Panc1 (cell line): ENCODE results near the gene ABCD4. TPM values are rescaled to one million over a fixed set of nuclear protein-coding genes. Genes with fewer than 3 reads are reported as not detected.

Experiments
- ATAC-seq: fragments of 200-7000 bp; cut with Tn5 transposase; 2 replicates; pipeline ENCODE4 v1.9.1; 2020; ENCODE audit warnings: mild to moderate bottlenecking, moderate library complexity
- BruUV-seq: library from RNA; stranded (reverse); fragments of 400-500 nt; replicated peaks from 2 replicates; lab custom pipeline; 2021; lab: Mats Ljungman, UMichigan
- CTCF ChIA-PET: fragments of 300-600 bp; sonication (Branson Sonifier 250); formaldehyde crosslinking; loops from one replicate; lab custom pipeline; 2022; ENCODE audit warnings: antibody characterized with exemption; lab: Charles Lee
- POLR2A ChIA-PET: fragments of 300-600 bp; sonication (Branson Sonifier 250); formaldehyde crosslinking; loops from one replicate; lab custom pipeline; 2022; ENCODE audit warnings: antibody characterized with exemption; lab: Charles Lee
- DNase-seq: peaks from one replicate; pipeline ENCODE4 v3.0.0-alpha.2; 2010; ENCODE audit warnings: low read depth, low spot score
- H3K27ac ChIP-seq: 2 replicates; pipeline ENCODE4 v1.5.1; 2011; ENCODE audit warnings: mild to moderate bottlenecking, low read length, inconsistent platforms
- H3K27me3 ChIP-seq: fragments of 200-500 bp; sonication (Bioruptor generic); 2 replicates; pipeline ENCODE4 v1.6.0; 2014; ENCODE audit warnings: low read length, inconsistent platforms; ENCODE audit not compliant: control insufficient read depth, insufficient read depth
- H3K36me3 ChIP-seq: fragments of 200-500 bp; sonication (Bioruptor generic); 2 replicates; pipeline ENCODE4 v1.5.1; 2014; ENCODE audit warnings: inconsistent platforms, mild to moderate bottlenecking, low read length, moderate library complexity; ENCODE audit not compliant: control insufficient read depth, insufficient read depth
- H3K4me1 ChIP-seq: 2 replicates; pipeline ENCODE4 v1.5.1; 2011; ENCODE audit warnings: inconsistent platforms, mild to moderate bottlenecking, low read length, moderate library complexity; ENCODE audit not compliant: control insufficient read depth, insufficient read depth
- H3K4me3 ChIP-seq, 2 experiments: 2 replicates each; pipeline ENCODE4 v1.5.1; 2011 to 2012; ENCODE audit warnings: low read depth in 2 of 2, low read length in 2 of 2, mild to moderate bottlenecking in 2 of 2, inconsistent platforms in 1 of 2, moderate library complexity in 1 of 2
- H3K9me3 ChIP-seq: fragments of 200-500 bp; sonication (Bioruptor generic); 2 replicates; pipeline ENCODE4 v1.5.1; 2014; ENCODE audit warnings: low read depth, mild to moderate bottlenecking, inconsistent platforms, low read length, moderate library complexity; ENCODE audit not compliant: control insufficient read depth, insufficient read depth
- CTCF ChIP-seq: fragments of 450-650 bp; IDR thresholded peaks from 2 replicates; pipeline ENCODE4 v1.5.1; 2017; ENCODE audit warnings: mild to moderate bottlenecking
- POLR2AphosphoS5 ChIP-seq: IDR thresholded peaks from 2 replicates; pipeline ENCODE4 v1.6.1; 2012; ENCODE audit warnings: mild to moderate bottlenecking, low read depth, low read length, moderate library complexity
- REST ChIP-seq, 2 experiments: IDR thresholded peaks; 2 replicates each; pipeline ENCODE4 v1.6.1; 2011 to 2012; ENCODE audit warnings: low read depth in 2 of 2, control low read depth in 1 of 2, low read length in 1 of 2, mild to moderate bottlenecking in 1 of 2, moderate library complexity in 1 of 2; ENCODE audit not compliant: insufficient read depth in 1 of 2
- SIN3A ChIP-seq: IDR thresholded peaks from 2 replicates; pipeline ENCODE4 v1.6.1; 2012; ENCODE audit warnings: low read depth, mild to moderate bottlenecking, low read length, moderate library complexity, borderline replicate concordance; ENCODE audit not compliant: insufficient read depth
- TCF7L2 ChIP-seq: IDR thresholded peaks from 2 replicates; pipeline ENCODE4 v1.6.1; 2011; ENCODE audit warnings: mild to moderate bottlenecking, low read depth, low read length, inconsistent platforms
- in situ Hi-C: cut with HindIII; loops from 2 replicates; pipeline ENCODE4 v1.10.0; 2016; ENCODE audit warnings: low sequenced_read_pairs, low pct_unique_long_range_greater_than_20kb
- intact Hi-C: fragments of 100-400 bp; cut with micrococcal nuclease; formaldehyde crosslinking; loops from one replicate; pipeline ENCODE4 v1.10.0; 2022; ENCODE audit not compliant: unreplicated experiment
- total RNA-seq: library from RNA; stranded (reverse); gene quantifications from one replicate; pipeline ENCODE4 v1.2.1, GENCODE V29; 2021; ENCODE audit not compliant: unreplicated experiment

Gene ABCD4
- total RNA-seq, 1 experiment from 2014 or later = 24.4 TPM

DNA sequence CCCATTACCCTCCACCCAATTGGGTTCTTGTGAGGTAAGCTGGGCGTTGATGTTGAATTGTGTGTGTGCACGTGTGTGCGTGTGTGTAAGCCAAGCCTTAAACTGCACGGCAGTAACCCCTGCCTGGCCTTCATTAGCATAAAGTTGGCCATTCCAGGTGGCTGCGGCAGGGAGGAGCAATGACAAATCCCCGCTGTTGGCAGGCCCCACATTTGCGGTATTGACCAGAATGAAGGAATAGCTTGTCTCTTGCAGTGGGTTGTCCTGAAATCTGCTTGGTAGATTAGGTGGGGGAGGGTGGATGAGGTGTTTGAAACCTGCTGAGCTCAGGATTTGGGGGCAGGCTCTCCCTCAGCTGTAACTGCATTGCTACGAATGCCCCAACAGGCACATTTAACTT is 56.2 kb downstream of the ABCD4 start:
- DNase-seq (no peak), ATAC-seq (no peak)
- BruUV-seq = no TSS peak
- ChIA-PET POLR2A (no interaction called here), CTCF (no interaction called here)
- TF ChIP-seq SIN3A (no peak), POLR2AphosphoS5 (no peak), CTCF (no peak), REST (IDR thresholded peaks at IDR 0.05; ENCODE audit: insufficient read depth in 1 of 2, low read depth in 2 of 2, low read length in 1 of 2) (no peak), TCF7L2 (no peak)
- Histone ChIP-seq H3K27ac (no peak overlapping the region), H3K27me3 (peaks cover 15% of the 10 kb centered on the region), H3K9me3 (no peaks in the 10 kb centered on the region), H3K4me3 (no peak overlapping the region), H3K36me3 (no peaks in the 10 kb centered on the region), H3K4me1 (no peaks in the 10 kb centered on the region; the same call in 1 of the 2 replicates)
- in situ Hi-C loops (no loop called here), intact Hi-C loops (no loop called here)

GRCh38 chr14:74245292-74245691 is 57.4 kb downstream of the ABCD4 start:
- POLR2A ChIA-PET = no interaction called here
- Histone ChIP-seq H3K4me3 (no peak overlapping the region), H3K36me3 (no peaks in the 10 kb centered on the region), H3K27ac (no peak overlapping the region), H3K9me3 (no peaks in the 10 kb centered on the region), H3K27me3 (peaks cover 15% of the 10 kb centered on the region), H3K4me1 (no peaks in the 10 kb centered on the region; the same call in 1 of the 2 replicates)
- BruUV-seq = no TSS peak
- ATAC-seq (no peak), DNase-seq (no peak)
- no peak for TF ChIP-seq POLR2AphosphoS5
- no peak for TF ChIP-seq CTCF
- TF ChIP-seq REST (IDR thresholded peaks at IDR 0.05; ENCODE audit: insufficient read depth in 1 of 2, low read depth in 2 of 2, low read length in 1 of 2) = no peak
- no peak for TF ChIP-seq TCF7L2
- no peak for TF ChIP-seq SIN3A
- intact Hi-C loops = no loop called here
- CTCF ChIA-PET = interaction anchor here (0.6 kb wide), 1 partner anchor 108 kb away, joined by 3 read pairs; no protein-coding TSS in a partner anchor
- in situ Hi-C loops = no loop called here
